Spleen (tissue), 7 donors: ENCODE measurements around the gene KRT9.

ENCODE experiments used
- CTCF ChIP-seq, 11 experiments: fragments of 200-600 bp in 7 of 11; fragments of 450-650 bp in 4 of 11; sonication (generic) in 4 of 11; IDR thresholded peaks in 8 of 11; conservative IDR thresholded peaks in 3 of 11; 1 replicate in 7 of 11; 2 replicates in 4 of 11; pipeline versions ENCODE4 v1.4.0 to v1.8.0; 2016 to 2021; ENCODE audit warnings: antibody characterized with exemption in 11 of 11, inconsistent platforms in 4 of 11, mild to moderate bottlenecking in 1 of 11
- POLR2A ChIP-seq, 3 donors: fragments of 450-650 bp; IDR thresholded peaks; one replicate each; pipeline ENCODE4 v1.5.1; 2017; ENCODE audit warnings: antibody characterized with exemption in 3 of 3, mild to moderate bottlenecking in 1 of 3
- POLR2AphosphoS5 ChIP-seq, 3 donors: sonication (generic); formaldehyde crosslinking; IDR thresholded peaks; one replicate each; pipeline ENCODE4 v1.5.1; 2017; ENCODE audit warnings: antibody characterized with exemption in 3 of 3
- donor health status: DM: no; HTN: no; CAD: no; lungs with moderate emphysema.
- donor health status: DM: no; HTN: no; CAD: no.
- donor health status: DM: no; HTN: no; CAD: no.

- TF ChIP-seq CTCF (IDR thresholded peaks at IDR 0.05 in 8 of 11, conservative IDR thresholded peaks at IDR 0.05 in 3 of 11), result no peak
- no peak for TF ChIP-seq POLR2A (IDR thresholded peaks at IDR 0.05)
- TF ChIP-seq POLR2AphosphoS5 (IDR thresholded peaks at IDR 0.05), result no peak
Measured at GRCh38 chr17:41617136-41617535, 45.3 kb upstream of the KRT9 start.
